Body of pancreas (tissue), 4 donors: ENCODE data around the gene SFXN3. TPM values are rescaled to one million over a fixed set of nuclear protein-coding genes. Genes with fewer than 3 reads are reported as not detected.
A peak's percentile ranks its signal among the peaks of the same experiment; 100 is the strongest.

Experiments
- ATAC-seq: fragments of 150-250 bp; one replicate; pipeline ENCODE4 v1.9.1; 2016
- DNase-seq, 4 donors: peaks; one replicate each; pipeline ENCODE4 v3.0.0-alpha.2; 2019
- H3K27ac ChIP-seq, 4 donors: fragments of 200-600 bp; sonication (generic); 1 replicate in 3 of 4; 2 replicates in 1 of 4; pipeline versions ENCODE4 v1.5.1 to v1.6.1; 2016 to 2019; ENCODE audit warnings: mild to moderate bottlenecking in 1 of 4, mixed read lengths in 1 of 4, moderate library complexity in 1 of 4
- H3K27me3 ChIP-seq, 2 donors: fragments of 200-600 bp; sonication (generic); one replicate each; pipeline ENCODE4 v1.6.0; 2016; ENCODE audit warnings: mild to moderate bottlenecking in 1 of 2
- H3K36me3 ChIP-seq, 2 donors: fragments of 200-600 bp; sonication (generic); replicated peaks in 1 of 2; 2 replicates each; pipeline ENCODE4 v1.5.1; 2016; ENCODE audit warnings: low read depth in 2 of 2; ENCODE audit not compliant: insufficient read depth in 1 of 2
- H3K4me1 ChIP-seq: fragments of 200-600 bp; sonication (generic); one replicate; pipeline ENCODE4 v1.6.0; 2016
- H3K4me3 ChIP-seq, 2 donors: fragments of 200-600 bp; sonication (generic); 1 replicate in 1 of 2; 2 replicates in 1 of 2; pipeline ENCODE4 v1.5.1; 2016 to 2019
- H3K9me3 ChIP-seq, 3 donors: fragments of 200-600 bp; sonication (generic); 1 replicate in 2 of 3; 2 replicates in 1 of 3; pipeline ENCODE4 v1.5.1; 2016
- POLR2A ChIP-seq, 3 donors: fragments of 450-650 bp; IDR thresholded peaks; one replicate each; pipeline ENCODE4 v1.6.1; 2016; ENCODE audit warnings: antibody characterized with exemption in 3 of 3, mild to moderate bottlenecking in 2 of 3
- WGBS, 2 donors: methylation state at CpG; one replicate each; pipeline ENCODE4 v1.1.5; 2017; 5-methylcytosine and 5-hydroxymethylcytosine counted together
- intact Hi-C: fragments of 100-400 bp; cut with DNase I; formaldehyde crosslinking; loops from one replicate; pipeline ENCODE4 v1.15.1; 2023
- total RNA-seq, 2 donors: library from RNA; depleted of rRNA; stranded (reverse); fragments of >200 nt; gene quantifications; one replicate each; pipeline ENCODE4 v1.1.0, GENCODE V29; 2016
- TF ChIP-seq, protein P1 (sequence below), 7 experiments: fragments of 450-650 bp in 4 of 7; fragments of 200-600 bp in 3 of 7; sonication (generic) in 3 of 7; IDR thresholded peaks; one replicate each; pipeline ENCODE4 v1.5.1; 2016 to 2019; ENCODE audit warnings: antibody characterized with exemption in 7 of 7

Gene SFXN3, protein sequence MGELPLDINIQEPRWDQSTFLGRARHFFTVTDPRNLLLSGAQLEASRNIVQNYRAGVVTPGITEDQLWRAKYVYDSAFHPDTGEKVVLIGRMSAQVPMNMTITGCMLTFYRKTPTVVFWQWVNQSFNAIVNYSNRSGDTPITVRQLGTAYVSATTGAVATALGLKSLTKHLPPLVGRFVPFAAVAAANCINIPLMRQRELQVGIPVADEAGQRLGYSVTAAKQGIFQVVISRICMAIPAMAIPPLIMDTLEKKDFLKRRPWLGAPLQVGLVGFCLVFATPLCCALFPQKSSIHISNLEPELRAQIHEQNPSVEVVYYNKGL
- total RNA-seq: 10 to 100 TPM; 23.4 to 61.7 TPM

- TF ChIP-seq POLR2A (IDR thresholded peaks at IDR 0.05): peak; percentile 18 to 56 (median 54)
- TF ChIP-seq, protein P1, sequence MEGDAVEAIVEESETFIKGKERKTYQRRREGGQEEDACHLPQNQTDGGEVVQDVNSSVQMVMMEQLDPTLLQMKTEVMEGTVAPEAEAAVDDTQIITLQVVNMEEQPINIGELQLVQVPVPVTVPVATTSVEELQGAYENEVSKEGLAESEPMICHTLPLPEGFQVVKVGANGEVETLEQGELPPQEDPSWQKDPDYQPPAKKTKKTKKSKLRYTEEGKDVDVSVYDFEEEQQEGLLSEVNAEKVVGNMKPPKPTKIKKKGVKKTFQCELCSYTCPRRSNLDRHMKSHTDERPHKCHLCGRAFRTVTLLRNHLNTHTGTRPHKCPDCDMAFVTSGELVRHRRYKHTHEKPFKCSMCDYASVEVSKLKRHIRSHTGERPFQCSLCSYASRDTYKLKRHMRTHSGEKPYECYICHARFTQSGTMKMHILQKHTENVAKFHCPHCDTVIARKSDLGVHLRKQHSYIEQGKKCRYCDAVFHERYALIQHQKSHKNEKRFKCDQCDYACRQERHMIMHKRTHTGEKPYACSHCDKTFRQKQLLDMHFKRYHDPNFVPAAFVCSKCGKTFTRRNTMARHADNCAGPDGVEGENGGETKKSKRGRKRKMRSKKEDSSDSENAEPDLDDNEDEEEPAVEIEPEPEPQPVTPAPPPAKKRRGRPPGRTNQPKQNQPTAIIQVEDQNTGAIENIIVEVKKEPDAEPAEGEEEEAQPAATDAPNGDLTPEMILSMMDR (IDR thresholded peaks at IDR 0.05): peak in 1 of 7 experiments; percentile 0
- Histone ChIP-seq H3K9me3 (no peaks in the 10 kb centered on the region), H3K27me3 (no peaks in the 10 kb centered on the region), H3K4me3 (peak within 1 kb of the TSS; percentile 26 to 52), H3K36me3 (peaks cover 0 to 3% of the 10 kb centered on the region in 2 donors), H3K27ac (peak within 1 kb of the TSS; percentile 74 to 97 (median 87)), H3K4me1 (peaks cover 35% of the 10 kb centered on the region)
- 0% methylated on average over 18 to 38 of the region's 38 CpGs for WGBS, 2 donors
- peak; percentile 97 to 98 (median 98) for DNase-seq
- peak; percentile 94 for ATAC-seq
- intact Hi-C loops: no loop called here
Observed at GRCh38 chr10:101031128-101031795, at the start of gene SFXN3, which contains the start of gene PDZD7. TSS of gene SFXN3 (plus strand) at chr10:101031234. CDS start at chr10:101034695, 3,461 bp downstream. TSS of gene PDZD7 (minus strand) at chr10:101031129. CDS start at chr10:101030219, 910 bp downstream.

DNA sequence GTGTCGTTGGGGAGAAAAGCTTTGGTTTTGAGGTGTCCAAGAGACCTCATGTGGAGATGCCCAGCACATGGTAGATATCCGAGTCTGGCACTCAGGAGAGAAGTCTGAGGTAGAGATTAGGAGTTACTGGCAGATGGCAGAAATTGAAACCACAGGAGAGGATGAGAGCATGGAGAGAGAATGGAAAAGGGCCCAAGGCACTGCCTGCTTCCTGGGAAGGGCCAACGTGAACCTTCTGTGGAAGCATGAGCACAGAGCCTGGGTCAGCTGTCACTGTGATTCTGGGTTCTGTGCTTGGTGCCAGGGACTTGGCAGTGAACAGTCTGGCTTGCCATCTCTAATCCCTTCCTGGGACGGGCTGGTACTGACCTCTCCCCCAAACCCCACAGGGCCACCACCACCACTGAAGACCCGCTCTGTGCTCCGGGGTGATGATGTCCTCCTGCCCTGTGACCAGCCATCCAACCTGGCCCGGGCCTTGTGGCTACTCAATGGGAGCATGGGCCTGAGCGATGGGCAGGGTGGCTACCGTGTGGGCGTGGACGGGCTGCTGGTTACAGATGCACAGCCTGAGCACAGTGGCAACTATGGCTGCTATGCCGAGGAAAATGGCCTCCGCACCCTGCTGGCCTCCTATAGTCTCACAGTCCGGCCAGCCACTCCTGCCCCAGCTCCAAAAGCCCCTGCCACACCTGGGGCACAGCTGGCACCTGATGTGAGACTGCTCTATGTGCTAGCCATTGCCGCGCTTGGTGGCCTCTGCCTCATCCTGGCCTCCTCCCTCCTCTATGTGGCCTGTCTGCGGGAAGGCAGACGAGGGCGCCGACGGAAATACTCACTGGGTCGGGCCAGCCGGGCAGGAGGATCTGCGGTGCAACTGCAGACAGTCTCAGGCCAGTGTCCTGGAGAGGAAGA is 47.9 kb upstream of the SFXN3 start:
- H3K36me3 ChIP-seq: peaks cover 0 to 7% of the 10 kb centered on the region in 2 donors
- H3K4me1 ChIP-seq: peaks cover 28% of the 10 kb centered on the region
- intact Hi-C loops: no loop called here
- no peaks in the 10 kb centered on the region for H3K27me3 ChIP-seq
- DNase-seq (peak in 3 of 4 donors; percentile 1 to 9 (median 6)), ATAC-seq (no peak)
- TF ChIP-seq, protein P1 (IDR thresholded peaks at IDR 0.05): no peak
- no peak for TF ChIP-seq POLR2A (IDR thresholded peaks at IDR 0.05)
- H3K27ac ChIP-seq: no peak overlapping the region
- no peak overlapping the region for H3K4me3 ChIP-seq
- 75 to 89% methylated on average over 10 to 24 of the region's 24 CpGs for WGBS, 2 donors
- H3K9me3 ChIP-seq: no peaks in the 10 kb centered on the region

GRCh38 chr10:100983868-100984671 is 47.0 kb upstream of the SFXN3 start:
- intact Hi-C loops: no loop called here
- no peak overlapping the region for H3K27ac ChIP-seq
- no peak for ATAC-seq
- no peak overlapping the region for H3K4me3 ChIP-seq
- H3K4me1 ChIP-seq: peaks cover 36% of the 10 kb centered on the region
- no peaks in the 10 kb centered on the region for H3K27me3 ChIP-seq
- peaks cover 0 to 6% of the 10 kb centered on the region in 2 donors for H3K36me3 ChIP-seq
- WGBS, 2 donors: 74 to 77% methylated on average over 8 to 12 of the region's 13 CpGs
- DNase-seq: peak in 3 of 4 donors; percentile 0 to 9 (median 4)
- H3K9me3 ChIP-seq: no peaks in the 10 kb centered on the region
- no peak for TF ChIP-seq POLR2A (IDR thresholded peaks at IDR 0.05)
- TF ChIP-seq, protein P1 (IDR thresholded peaks at IDR 0.05): no peak

DNA sequence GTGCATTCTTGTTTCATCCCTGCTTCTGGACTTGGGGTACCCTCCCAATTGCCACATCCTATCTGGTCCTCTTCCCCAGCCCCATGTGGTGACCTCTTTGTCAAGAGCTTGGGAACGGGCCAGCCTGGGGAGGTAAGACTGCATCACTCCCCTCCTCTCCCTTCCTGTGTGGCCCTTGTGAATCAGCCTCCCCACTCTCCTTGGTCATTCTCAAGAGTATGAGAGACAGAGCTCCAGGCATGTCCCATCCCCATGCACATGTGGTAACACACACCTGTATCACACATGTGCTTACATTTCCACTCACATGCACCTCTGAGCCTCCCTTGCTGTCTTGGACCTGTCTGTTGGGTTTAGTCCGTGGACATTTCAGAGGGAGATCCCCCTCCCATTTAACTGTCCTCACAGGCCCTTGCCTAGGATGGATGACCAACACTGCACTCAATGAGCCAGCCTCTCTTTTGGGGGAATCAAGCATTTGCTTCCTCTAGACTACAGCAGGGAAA is 46.3 kb upstream of the SFXN3 start:
- DNase-seq (peak in 2 of 4 donors; percentile 7 to 13), ATAC-seq (no peak)
- 65% methylated on average over 2 of the region's 2 CpGs for WGBS, 2 donors
- Histone ChIP-seq H3K9me3 (no peaks in the 10 kb centered on the region), H3K27ac (peak overlapping the region in 1 of 4 donors; percentile 14), H3K27me3 (no peaks in the 10 kb centered on the region), H3K4me1 (peaks cover 43% of the 10 kb centered on the region), H3K4me3 (no peak overlapping the region), H3K36me3 (peaks cover 0 to 5% of the 10 kb centered on the region in 2 donors)
- TF ChIP-seq, protein P1 (IDR thresholded peaks at IDR 0.05): no peak
- no peak for TF ChIP-seq POLR2A (IDR thresholded peaks at IDR 0.05)
- intact Hi-C loops: no loop called here
